ENCODE data around the gene C1QTNF8.

DNA sequence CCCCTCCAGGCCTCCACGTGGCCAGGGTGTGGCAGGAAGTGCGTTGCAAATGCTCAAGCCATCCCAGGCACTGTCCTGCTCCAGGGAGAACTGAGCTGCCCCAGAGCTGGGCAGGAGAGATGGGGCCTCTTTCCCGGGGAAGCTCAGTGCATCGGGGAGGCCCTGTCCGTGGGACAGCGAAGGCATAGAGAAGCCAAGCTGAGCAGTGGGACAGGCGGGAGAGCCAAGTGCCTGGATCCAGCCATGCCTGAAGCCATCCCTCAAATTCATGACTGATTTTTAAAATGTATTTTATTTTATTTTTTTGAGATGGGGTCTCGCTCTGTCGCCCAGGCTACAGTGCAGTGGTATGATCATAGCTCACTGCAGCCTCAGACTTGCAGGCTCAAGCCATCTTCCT, 48.9 kb downstream of the C1QTNF8 start:
- TF ChIP-seq, protein P1, sequence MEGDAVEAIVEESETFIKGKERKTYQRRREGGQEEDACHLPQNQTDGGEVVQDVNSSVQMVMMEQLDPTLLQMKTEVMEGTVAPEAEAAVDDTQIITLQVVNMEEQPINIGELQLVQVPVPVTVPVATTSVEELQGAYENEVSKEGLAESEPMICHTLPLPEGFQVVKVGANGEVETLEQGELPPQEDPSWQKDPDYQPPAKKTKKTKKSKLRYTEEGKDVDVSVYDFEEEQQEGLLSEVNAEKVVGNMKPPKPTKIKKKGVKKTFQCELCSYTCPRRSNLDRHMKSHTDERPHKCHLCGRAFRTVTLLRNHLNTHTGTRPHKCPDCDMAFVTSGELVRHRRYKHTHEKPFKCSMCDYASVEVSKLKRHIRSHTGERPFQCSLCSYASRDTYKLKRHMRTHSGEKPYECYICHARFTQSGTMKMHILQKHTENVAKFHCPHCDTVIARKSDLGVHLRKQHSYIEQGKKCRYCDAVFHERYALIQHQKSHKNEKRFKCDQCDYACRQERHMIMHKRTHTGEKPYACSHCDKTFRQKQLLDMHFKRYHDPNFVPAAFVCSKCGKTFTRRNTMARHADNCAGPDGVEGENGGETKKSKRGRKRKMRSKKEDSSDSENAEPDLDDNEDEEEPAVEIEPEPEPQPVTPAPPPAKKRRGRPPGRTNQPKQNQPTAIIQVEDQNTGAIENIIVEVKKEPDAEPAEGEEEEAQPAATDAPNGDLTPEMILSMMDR (IDR thresholded peaks at IDR 0.05; ENCODE audit: low read depth, low read length) = no peak
- no peak for TF ChIP-seq EZH2phosphoT487 (IDR thresholded peaks at IDR 0.05; ENCODE audit: low read depth)

All from OCI-LY3 (cell line).